HEK293 (cell line): Measurements from ENCODE around the gene SUGP2.

Source experiments
- BCL11A ChIP-seq: fragments of 450-650 bp; formaldehyde crosslinking; IDR thresholded peaks from 2 replicates; pipeline ENCODE4 v1.5.1; 2016; ENCODE audit warnings: low read depth, missing biosample characterization, missing genetic modification characterization
- TCF7L2 ChIP-seq: IDR thresholded peaks from 2 replicates; pipeline ENCODE4 v1.6.1; 2011; ENCODE audit warnings: low read depth, mild to moderate bottlenecking, inconsistent platforms, low read length, moderate library complexity, borderline replicate concordance
- YY1 ChIP-seq: fragments of 450-650 bp; formaldehyde crosslinking; IDR thresholded peaks from 2 replicates; pipeline ENCODE4 v1.5.1; 2018; ENCODE audit warnings: missing biosample characterization, missing genetic modification characterization
- ZNF24 ChIP-seq: fragments of 450-650 bp; formaldehyde crosslinking; IDR thresholded peaks from 2 replicates; pipeline ENCODE4 v1.5.1; 2016; ENCODE audit warnings: missing biosample characterization, missing genetic modification characterization
- ZNF341 ChIP-seq: fragments of 450-650 bp; formaldehyde crosslinking; IDR thresholded peaks from 2 replicates; pipeline ENCODE4; 2016; ENCODE audit warnings: low read depth, missing biosample characterization, missing genetic modification characterization
- ZNF354C ChIP-seq: fragments of 450-650 bp; formaldehyde crosslinking; IDR thresholded peaks from 2 replicates; pipeline ENCODE4 v1.5.1; 2016; ENCODE audit warnings: missing biosample characterization, missing genetic modification characterization, low read depth, borderline replicate concordance
- ZNF48 ChIP-seq: fragments of 450-650 bp; formaldehyde crosslinking; IDR thresholded peaks from 2 replicates; pipeline ENCODE4 v1.5.1; 2016; ENCODE audit warnings: missing biosample characterization, missing genetic modification characterization
- TF ChIP-seq, protein P1 (sequence below): fragments of 450-650 bp; formaldehyde crosslinking; IDR thresholded peaks from 2 replicates; pipeline ENCODE4 v1.5.1; 2016; ENCODE audit warnings: missing biosample characterization, missing genetic modification characterization
- TF ChIP-seq, protein P2 (sequence below): fragments of 450-650 bp; formaldehyde crosslinking; IDR thresholded peaks from 2 replicates; pipeline ENCODE4 v1.5.1; 2016; ENCODE audit warnings: missing biosample characterization, missing genetic modification characterization
- TF ChIP-seq, protein P3 (sequence below): fragments of 450-650 bp; formaldehyde crosslinking; IDR thresholded peaks from 2 replicates; pipeline ENCODE4 v1.5.1; 2017; ENCODE audit warnings: missing biosample characterization, missing genetic modification characterization
- TF ChIP-seq, protein P4 (sequence below): fragments of 450-650 bp; formaldehyde crosslinking; IDR thresholded peaks from 2 replicates; pipeline ENCODE4 v1.5.1; 2016; ENCODE audit warnings: missing biosample characterization, missing genetic modification characterization

DNA sequence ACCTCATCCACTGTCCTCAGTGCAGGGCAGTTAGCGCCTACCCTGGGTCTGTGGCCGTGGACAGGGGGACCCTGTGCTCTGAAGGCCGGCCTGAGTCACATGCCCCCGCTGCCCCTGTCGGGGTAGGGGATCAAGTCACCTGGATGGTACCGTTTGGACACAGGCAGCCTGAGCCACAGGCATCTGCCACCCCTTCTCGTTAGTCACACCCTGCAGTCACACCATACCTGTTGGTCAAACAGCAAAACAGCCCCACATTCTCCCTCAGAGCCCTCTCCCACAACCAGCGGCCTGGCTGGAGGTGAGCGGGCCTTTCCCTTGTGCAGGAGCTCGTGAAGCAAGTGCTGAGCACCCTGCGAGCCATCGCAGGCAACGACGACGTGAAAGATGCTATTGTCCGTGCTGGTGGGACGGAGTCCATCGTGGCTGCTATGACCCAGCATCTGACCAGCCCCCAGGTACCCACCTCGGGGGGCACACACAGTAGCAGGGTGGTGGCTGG is 21.7 kb upstream of the SUGP2 start:
- TF ChIP-seq ZNF354C (tag by site-specific recombination) (no peak), ZNF24 (tag by site-specific recombination) (no peak), ZNF48 (tag by site-specific recombination) (no peak), BCL11A (no peak), TCF7L2 (no peak), ZNF341 (no peak), YY1 (tag by site-specific recombination) (no peak)
- TF ChIP-seq, protein P1, sequence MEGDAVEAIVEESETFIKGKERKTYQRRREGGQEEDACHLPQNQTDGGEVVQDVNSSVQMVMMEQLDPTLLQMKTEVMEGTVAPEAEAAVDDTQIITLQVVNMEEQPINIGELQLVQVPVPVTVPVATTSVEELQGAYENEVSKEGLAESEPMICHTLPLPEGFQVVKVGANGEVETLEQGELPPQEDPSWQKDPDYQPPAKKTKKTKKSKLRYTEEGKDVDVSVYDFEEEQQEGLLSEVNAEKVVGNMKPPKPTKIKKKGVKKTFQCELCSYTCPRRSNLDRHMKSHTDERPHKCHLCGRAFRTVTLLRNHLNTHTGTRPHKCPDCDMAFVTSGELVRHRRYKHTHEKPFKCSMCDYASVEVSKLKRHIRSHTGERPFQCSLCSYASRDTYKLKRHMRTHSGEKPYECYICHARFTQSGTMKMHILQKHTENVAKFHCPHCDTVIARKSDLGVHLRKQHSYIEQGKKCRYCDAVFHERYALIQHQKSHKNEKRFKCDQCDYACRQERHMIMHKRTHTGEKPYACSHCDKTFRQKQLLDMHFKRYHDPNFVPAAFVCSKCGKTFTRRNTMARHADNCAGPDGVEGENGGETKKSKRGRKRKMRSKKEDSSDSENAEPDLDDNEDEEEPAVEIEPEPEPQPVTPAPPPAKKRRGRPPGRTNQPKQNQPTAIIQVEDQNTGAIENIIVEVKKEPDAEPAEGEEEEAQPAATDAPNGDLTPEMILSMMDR, result no peak
- TF ChIP-seq, protein P2, sequence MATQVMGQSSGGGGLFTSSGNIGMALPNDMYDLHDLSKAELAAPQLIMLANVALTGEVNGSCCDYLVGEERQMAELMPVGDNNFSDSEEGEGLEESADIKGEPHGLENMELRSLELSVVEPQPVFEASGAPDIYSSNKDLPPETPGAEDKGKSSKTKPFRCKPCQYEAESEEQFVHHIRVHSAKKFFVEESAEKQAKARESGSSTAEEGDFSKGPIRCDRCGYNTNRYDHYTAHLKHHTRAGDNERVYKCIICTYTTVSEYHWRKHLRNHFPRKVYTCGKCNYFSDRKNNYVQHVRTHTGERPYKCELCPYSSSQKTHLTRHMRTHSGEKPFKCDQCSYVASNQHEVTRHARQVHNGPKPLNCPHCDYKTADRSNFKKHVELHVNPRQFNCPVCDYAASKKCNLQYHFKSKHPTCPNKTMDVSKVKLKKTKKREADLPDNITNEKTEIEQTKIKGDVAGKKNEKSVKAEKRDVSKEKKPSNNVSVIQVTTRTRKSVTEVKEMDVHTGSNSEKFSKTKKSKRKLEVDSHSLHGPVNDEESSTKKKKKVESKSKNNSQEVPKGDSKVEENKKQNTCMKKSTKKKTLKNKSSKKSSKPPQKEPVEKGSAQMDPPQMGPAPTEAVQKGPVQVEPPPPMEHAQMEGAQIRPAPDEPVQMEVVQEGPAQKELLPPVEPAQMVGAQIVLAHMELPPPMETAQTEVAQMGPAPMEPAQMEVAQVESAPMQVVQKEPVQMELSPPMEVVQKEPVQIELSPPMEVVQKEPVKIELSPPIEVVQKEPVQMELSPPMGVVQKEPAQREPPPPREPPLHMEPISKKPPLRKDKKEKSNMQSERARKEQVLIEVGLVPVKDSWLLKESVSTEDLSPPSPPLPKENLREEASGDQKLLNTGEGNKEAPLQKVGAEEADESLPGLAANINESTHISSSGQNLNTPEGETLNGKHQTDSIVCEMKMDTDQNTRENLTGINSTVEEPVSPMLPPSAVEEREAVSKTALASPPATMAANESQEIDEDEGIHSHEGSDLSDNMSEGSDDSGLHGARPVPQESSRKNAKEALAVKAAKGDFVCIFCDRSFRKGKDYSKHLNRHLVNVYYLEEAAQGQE (tag by site-specific recombination), result no peak
- TF ChIP-seq, protein P3, sequence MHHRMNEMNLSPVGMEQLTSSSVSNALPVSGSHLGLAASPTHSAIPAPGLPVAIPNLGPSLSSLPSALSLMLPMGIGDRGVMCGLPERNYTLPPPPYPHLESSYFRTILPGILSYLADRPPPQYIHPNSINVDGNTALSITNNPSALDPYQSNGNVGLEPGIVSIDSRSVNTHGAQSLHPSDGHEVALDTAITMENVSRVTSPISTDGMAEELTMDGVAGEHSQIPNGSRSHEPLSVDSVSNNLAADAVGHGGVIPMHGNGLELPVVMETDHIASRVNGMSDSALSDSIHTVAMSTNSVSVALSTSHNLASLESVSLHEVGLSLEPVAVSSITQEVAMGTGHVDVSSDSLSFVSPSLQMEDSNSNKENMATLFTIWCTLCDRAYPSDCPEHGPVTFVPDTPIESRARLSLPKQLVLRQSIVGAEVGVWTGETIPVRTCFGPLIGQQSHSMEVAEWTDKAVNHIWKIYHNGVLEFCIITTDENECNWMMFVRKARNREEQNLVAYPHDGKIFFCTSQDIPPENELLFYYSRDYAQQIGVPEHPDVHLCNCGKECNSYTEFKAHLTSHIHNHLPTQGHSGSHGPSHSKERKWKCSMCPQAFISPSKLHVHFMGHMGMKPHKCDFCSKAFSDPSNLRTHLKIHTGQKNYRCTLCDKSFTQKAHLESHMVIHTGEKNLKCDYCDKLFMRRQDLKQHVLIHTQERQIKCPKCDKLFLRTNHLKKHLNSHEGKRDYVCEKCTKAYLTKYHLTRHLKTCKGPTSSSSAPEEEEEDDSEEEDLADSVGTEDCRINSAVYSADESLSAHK (tag by site-specific recombination), result no peak
- TF ChIP-seq, protein P4, sequence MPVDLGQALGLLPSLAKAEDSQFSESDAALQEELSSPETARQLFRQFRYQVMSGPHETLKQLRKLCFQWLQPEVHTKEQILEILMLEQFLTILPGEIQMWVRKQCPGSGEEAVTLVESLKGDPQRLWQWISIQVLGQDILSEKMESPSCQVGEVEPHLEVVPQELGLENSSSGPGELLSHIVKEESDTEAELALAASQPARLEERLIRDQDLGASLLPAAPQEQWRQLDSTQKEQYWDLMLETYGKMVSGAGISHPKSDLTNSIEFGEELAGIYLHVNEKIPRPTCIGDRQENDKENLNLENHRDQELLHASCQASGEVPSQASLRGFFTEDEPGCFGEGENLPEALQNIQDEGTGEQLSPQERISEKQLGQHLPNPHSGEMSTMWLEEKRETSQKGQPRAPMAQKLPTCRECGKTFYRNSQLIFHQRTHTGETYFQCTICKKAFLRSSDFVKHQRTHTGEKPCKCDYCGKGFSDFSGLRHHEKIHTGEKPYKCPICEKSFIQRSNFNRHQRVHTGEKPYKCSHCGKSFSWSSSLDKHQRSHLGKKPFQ (tag by site-specific recombination), result no peak
